GM12892 (cell line): ENCODE results near the gene MIER1.

Experiments
- DNase-seq: peaks from one replicate; pipeline ENCODE4 v3.0.0; 2011; ENCODE audit not compliant: insufficient read length
- FAIRE-seq: peaks from 2 replicates; lab custom pipeline; 2011; peaks lifted over from hg19 to GRCh38; lab: Jason Lieb, UNC
- POLR2A ChIP-seq: IDR thresholded peaks from 2 replicates; pipeline ENCODE4 v1.6.1; 2011; ENCODE audit warnings: low read depth, low read length, control low read depth
- POLR2AphosphoS5 ChIP-seq: IDR thresholded peaks from 2 replicates; pipeline ENCODE4 v1.6.1; 2011; ENCODE audit warnings: low read depth, low read length, control low read depth
- TAF1 ChIP-seq: IDR thresholded peaks from 2 replicates; pipeline ENCODE4 v1.6.1; 2011; ENCODE audit warnings: low read depth, mild to moderate bottlenecking, control low read depth, low read length, borderline replicate concordance

The MIER1 gene

GRCh38 chr1:66927528-66927927, 2.7 kb downstream of the MIER1 start:
- no peak for DNase-seq
- FAIRE-seq: no peak
- TF ChIP-seq TAF1 (no peak), POLR2A (no peak), POLR2AphosphoS5 (no peak)

- no peak for DNase-seq
- FAIRE-seq: no peak
- TF ChIP-seq POLR2AphosphoS5 (no peak), TAF1 (no peak), POLR2A (no peak)
Measured at GRCh38 chr1:66929146-66929688, 4.4 kb downstream of the MIER1 start.

DNA sequence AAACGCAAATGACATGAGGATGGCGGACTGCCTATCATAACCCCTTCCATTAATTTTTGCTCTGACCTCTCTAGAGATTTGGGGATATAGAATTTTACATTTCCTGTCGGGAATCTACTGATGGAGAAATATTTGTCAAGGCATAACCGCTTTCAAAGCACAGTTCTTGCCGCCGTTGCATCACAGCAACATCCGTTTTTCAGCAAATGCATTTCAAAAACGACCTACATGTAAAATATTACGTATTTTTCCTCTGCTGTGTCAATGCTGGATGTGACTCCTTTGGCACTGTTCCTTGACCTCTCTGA, 4.9 kb downstream of the MIER1 start:
- FAIRE-seq (no peak), DNase-seq (no peak)
- TF ChIP-seq POLR2A (no peak), POLR2AphosphoS5 (no peak), TAF1 (no peak)

- FAIRE-seq: peak; percentile 84
- DNase-seq: peak; percentile 59
- TF ChIP-seq POLR2A (peak; percentile 76), TAF1 (no peak), POLR2AphosphoS5 (peak; percentile 25)
Measured at GRCh38 chr1:66929999-66930822, 5.4 kb downstream of the MIER1 start.

- no peak for FAIRE-seq
- DNase-seq: no peak
- TF ChIP-seq POLR2A (no peak), POLR2AphosphoS5 (no peak), TAF1 (no peak)
Measured at GRCh38 chr1:66930823-66931174, 6.0 kb downstream of the MIER1 start.

DNA sequence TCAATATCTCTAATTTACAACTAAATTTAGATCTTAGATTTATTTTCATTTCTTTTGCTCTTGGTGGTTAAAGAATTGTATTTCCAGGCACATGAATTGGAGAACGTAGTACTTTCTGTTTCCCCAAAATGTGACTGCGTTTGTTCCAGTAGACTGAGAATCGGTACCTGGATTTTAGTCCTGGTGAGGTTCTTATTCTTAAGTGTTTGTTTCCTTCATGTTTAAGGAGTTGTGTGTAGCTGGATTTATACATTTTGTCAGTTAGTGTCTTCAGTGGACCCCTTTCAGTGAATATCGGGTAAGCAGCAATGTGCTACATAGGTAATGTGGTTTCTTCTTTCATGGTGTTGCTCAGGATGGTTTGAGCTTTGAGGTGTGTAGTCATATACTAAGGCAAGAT, 6.8 kb downstream of the MIER1 start:
- DNase-seq: no peak
- peak; percentile 46 for FAIRE-seq

DNA sequence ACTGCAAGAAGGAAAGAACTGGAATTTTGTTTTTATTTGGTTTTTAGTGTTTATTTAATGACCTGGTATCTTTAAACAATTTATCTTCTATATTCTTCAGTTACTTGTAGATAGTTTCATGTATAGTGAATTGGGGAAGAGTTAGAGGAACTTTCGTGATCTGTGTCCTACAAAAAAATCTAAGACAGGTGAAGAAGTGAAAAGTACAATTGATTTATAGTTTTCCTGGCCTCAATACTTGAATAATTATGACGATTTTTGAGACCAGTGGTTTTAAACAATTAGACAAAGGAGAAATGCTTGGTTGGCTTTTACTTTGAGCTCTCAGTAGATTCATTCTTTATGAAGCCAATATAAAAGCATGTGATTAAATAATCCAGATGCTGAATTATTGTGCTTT, 7.5 kb downstream of the MIER1 start:
- DNase-seq: no peak
- TF ChIP-seq TAF1 (no peak), POLR2A (no peak), POLR2AphosphoS5 (no peak)
- FAIRE-seq: no peak

More for the DNA sequence above, 6.8 kb downstream of the MIER1 start:
- TF ChIP-seq TAF1 (no peak), POLR2AphosphoS5 (no peak), POLR2A (no peak)

GRCh38 chr1:66933887-66934700, 9.3 kb downstream of the MIER1 start:
- DNase-seq: no peak
- TF ChIP-seq POLR2A (no peak), TAF1 (no peak), POLR2AphosphoS5 (no peak)
- no peak for FAIRE-seq

DNA sequence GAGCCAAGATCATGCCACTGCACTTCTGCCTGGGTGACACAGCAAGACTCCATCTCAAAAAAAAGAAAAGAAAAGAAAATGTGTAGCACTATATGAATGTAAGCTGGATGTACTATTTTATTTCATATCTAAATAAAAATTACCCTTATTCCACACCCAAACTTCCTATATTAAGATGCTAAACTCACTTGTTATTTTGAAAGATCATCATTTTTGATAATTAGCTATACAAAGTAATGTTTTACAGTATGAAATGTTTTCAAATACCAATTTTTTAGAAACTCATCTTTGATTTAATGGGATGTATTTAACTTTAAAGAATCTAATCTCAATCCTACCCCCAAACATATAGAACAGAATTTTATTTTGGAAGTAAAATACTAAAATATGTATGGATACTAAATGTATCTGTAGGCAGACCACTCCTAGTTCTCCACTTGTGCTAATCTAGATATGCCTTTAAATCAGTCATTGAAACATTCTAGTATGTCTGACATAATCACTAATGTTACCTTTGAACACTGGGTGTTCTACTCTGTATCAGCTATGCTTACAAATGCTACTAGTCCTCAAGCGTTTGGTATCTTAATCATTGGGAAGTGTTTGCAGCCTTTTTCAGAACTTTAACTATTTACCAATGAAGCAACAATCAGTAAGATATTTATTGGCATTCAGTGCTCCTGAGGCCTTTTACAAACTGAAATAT, 12.9 kb downstream of the MIER1 start:
- DNase-seq (no peak), FAIRE-seq (no peak)
- no peak for TF ChIP-seq POLR2AphosphoS5
- no peak for TF ChIP-seq POLR2A
- no peak for TF ChIP-seq TAF1

DNA sequence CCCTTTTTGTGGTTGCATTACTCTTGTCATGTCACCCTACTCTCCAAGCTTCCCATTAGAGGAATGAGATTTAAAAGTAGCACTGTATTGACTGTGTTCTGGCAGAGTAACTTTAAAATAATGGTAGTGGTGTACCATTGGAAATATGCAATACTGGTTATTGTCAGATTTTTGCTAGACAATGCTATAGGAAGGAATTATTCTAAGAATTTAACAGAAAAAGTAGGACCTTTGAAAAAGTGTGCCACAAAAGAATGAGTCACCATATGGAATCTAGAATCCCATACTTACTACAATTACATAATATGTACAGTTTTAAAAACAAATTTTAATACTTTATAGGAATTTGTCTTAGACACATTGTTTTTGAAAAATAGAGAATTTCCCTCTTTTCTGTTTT, 13.8 kb downstream of the MIER1 start:
- no peak for DNase-seq
- FAIRE-seq: peak; percentile 80
- TF ChIP-seq POLR2AphosphoS5: no peak
- no peak for TF ChIP-seq TAF1

DNA sequence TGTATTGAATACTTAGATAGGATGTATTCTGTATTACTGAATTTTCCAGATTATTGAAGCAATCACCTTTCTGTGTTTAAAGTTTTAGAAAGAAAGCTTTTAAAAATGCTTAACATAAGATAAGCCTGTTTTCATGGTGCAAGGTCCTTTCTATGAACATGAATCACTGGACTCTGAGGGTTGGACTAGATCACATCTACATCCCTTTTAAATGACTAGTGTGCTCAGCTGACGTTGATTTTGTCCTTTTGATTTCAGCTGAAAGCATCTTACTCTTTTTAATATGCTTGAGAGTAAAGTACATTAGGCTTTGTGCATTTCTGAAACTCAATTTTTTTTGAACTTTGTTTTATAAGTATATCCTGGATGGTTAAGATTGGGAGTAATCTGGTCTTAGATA, 16.2 kb downstream of the MIER1 start:
- DNase-seq (no peak), FAIRE-seq (no peak)
- TF ChIP-seq POLR2A (no peak), POLR2AphosphoS5 (no peak), TAF1 (no peak)
